GM12892 (cell line): Measurements from ENCODE around the gene TRMT44.

Experiments
- POLR2A ChIP-seq: IDR thresholded peaks from 2 replicates; pipeline ENCODE4 v1.6.1; 2011; ENCODE audit warnings: low read depth, low read length, control low read depth
- POLR2AphosphoS5 ChIP-seq: IDR thresholded peaks from 2 replicates; pipeline ENCODE4 v1.6.1; 2011; ENCODE audit warnings: low read depth, low read length, control low read depth
- TAF1 ChIP-seq: IDR thresholded peaks from 2 replicates; pipeline ENCODE4 v1.6.1; 2011; ENCODE audit warnings: low read depth, mild to moderate bottlenecking, control low read depth, low read length, borderline replicate concordance

GRCh38 chr4:8407316-8407715, 33.3 kb upstream of the TRMT44 start:
- TF ChIP-seq POLR2AphosphoS5 (no peak), POLR2A (no peak), TAF1 (no peak)
